Stimulated activated CD8-positive, alpha-beta memory T cell treated with anti-CD3 and anti-CD28 coated beads, Interleukin-4, amount 100 ng/mL, for 48 hours (primary cell): ENCODE measurements around the gene URB1.
"Not testable (repeated sequence)": the region's sequence is repeated elsewhere in the genome, so short reads cannot be mapped to it uniquely, and the experiment has no call there.

Source experiments
- DNase-seq: peaks from one replicate; pipeline ENCODE4 v3.0.0-alpha.2; 2020

URB1 gene

GRCh38 chr21:32412162-32413014 is 19.6 kb upstream of the URB1 start, which contains the start of gene EVA1C:
Gene EVA1C (plus strand): TSS chr21:32412706. CDS start chr21:32412854, 148 bp downstream.
- DNase-seq, result peak; percentile 77

GRCh38 chr21:32411350-32412161 is 18.7 kb upstream of the URB1 start:
- peak; percentile 83 for DNase-seq

- no peak for DNase-seq
Measured at GRCh38 chr21:32410916-32411315, 18.1 kb upstream of the URB1 start.

- no peak for DNase-seq
Measured at GRCh38 chr21:32410291-32410690, 17.5 kb upstream of the URB1 start.

- DNase-seq, result no peak
Measured at GRCh38 chr21:32406405-32406804, 13.6 kb upstream of the URB1 start.

- DNase-seq, result peak; percentile 74
Measured at GRCh38 chr21:32403201-32403777, 10.5 kb upstream of the URB1 start.

GRCh38 chr21:32393677-32394001 is 827 bp upstream of the URB1 start:
- no peak for DNase-seq

- no peak for DNase-seq
Measured at GRCh38 chr21:32392299-32392879, 423 bp downstream of the URB1 start.

- no peak for DNase-seq
Measured at GRCh38 chr21:32391755-32392154, 1.1 kb downstream of the URB1 start.

- not testable (repeated sequence) for DNase-seq
Measured at GRCh38 chr21:32390537-32391224, 2.1 kb downstream of the URB1 start.

- no peak for DNase-seq
Measured at GRCh38 chr21:32389337-32390015, 3.3 kb downstream of the URB1 start.

- DNase-seq, result no peak
Measured at GRCh38 chr21:32388306-32388705, 4.5 kb downstream of the URB1 start.

- DNase-seq, result no peak
Measured at GRCh38 chr21:32387151-32387550, 5.7 kb downstream of the URB1 start.

GRCh38 chr21:32386195-32386870 is 6.5 kb downstream of the URB1 start:
- no peak for DNase-seq

- DNase-seq, result no peak
Measured at GRCh38 chr21:32383812-32384211, 9.0 kb downstream of the URB1 start.

GRCh38 chr21:32382108-32382644 is 10.6 kb downstream of the URB1 start:
- DNase-seq, result no peak

GRCh38 chr21:32381571-32381970 is 11.2 kb downstream of the URB1 start:
- DNase-seq, result no peak

- DNase-seq, result no peak
Measured at GRCh38 chr21:32380940-32381339, 11.9 kb downstream of the URB1 start.

GRCh38 chr21:32378956-32379355 is 13.9 kb downstream of the URB1 start:
- no peak for DNase-seq

GRCh38 chr21:32377991-32378390 is 14.8 kb downstream of the URB1 start:
- no peak for DNase-seq

GRCh38 chr21:32377506-32377905 is 15.3 kb downstream of the URB1 start:
- no peak for DNase-seq
